NCI-H2227 (cell line): ENCODE results near the gene MALL.
A peak's percentile ranks its signal among the peaks of the same experiment; 100 is the strongest.
"Not testable (repeated sequence)": the region's sequence is repeated elsewhere in the genome, so short reads cannot be mapped to it uniquely, and the experiment has no call there.

Experiments used
- DNase-seq: peaks from one replicate; lab custom pipeline; 2025; ENCODE audit not compliant: unreplicated experiment; lab: John Stamatoyannopoulos, UW

Gene MALL

DNA sequence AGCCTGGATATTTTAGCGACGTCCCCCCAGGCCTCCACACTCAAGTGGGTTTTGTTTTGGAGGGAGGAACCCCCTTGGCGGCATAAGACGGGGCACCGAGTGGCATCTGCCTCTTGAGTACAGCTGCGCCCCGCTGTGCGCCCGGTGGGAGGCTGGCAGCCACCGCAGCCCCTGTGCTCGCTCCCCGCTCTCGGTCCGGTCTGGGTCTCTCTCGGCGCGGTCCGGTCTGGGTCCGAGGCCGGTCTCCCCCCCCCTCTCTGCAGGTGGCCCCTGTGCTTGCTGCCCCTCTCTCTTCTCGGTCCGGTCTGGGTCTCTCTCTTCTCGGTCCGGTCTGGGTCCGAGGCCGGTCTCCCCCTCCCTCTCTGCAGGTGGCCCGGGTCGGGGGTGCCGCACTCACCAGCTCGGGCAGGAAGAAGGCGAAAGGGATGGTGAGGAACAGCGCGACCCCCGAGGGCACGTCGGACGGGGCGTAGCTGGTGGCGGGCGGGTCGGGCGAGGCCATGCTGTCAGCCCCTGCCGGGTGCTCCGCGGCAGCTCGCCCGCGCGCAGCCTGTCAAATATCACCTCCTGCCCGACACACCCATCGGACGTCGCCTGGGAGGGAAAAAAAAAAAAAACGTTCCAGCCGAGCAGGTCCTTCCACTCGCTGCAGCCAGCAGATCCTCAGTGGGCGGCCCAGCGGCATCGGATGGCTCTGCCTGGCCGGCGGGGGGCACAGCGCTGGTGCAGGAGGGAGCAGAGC lies at the start of gene MALL:
Gene MALL (minus strand): TSS at position 532 of the 742 bp plus-strand sequence. CDS start 30 bp downstream, at position 502.
- DNase-seq, result peak; percentile 54

DNA sequence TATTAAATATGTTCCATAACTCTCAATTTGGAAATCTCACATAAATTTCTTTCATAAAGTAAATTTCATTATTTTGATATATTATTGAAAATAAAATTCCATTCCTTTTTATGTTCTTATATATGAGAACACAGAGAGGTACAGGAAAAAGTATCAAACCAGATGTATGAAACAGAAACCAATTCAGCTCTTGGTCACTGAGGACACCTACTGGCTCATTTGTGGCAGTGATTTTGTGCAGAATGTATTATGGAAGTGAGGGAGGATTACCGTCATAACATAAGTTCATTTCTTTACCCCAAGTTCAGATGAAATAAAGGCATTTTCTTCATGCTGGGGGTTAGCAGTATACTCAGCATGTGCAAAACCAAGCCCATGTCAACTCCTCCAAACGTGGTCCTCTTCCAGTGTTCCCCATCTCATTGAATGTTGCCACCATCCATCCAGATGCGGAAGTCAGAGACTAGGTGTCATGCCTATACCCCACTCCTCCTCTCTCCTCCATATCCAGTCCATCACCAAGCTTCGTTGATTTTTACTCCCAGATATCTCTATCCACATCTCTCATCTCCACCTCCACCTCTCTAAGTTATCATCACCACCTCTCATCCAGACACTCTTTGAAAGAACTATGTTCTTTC lies 41.7 kb upstream of the MALL start:
- DNase-seq, result peak; percentile 53

DNA sequence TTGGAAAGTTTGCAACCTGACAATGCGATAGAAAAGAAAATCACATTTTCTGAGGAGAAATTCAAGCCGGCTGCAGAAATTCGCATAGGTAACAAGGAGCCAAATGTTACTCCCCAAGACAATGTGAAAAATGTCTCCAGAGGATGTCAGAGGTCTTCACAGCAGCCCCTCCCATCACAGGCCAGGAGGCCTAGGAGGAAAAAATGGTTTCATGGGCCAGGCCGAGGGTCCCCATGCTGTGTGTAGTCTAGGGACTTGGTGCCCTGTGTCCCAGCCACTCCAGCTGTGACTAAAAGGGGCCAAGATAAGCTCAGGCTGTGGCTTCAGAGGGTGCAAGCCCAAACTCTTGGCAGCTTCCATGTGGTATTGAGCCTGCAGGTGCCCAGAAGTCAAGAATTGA lies 39.2 kb upstream of the MALL start:
- DNase-seq, result not testable (repeated sequence)

DNA sequence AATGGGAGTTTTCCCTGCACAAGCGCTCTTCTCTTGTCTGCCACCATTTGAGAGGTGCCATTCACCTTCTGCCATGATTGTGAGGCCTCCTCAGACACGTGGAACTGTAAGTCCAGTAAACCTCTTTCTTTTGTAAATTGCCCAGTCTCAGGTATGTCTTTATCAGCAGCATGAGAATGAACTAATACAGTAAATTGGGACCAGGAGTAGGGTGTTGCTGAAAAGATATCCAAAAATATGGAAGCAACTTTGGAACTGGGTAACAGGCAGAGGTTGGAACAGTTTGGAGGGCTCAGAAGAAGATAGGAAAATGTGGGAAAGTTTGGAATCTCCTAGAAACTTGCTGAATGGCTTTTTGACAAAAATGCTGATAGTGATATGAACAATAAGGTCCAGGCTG lies 38.6 kb upstream of the MALL start:
- DNase-seq, result not testable (repeated sequence)

DNA sequence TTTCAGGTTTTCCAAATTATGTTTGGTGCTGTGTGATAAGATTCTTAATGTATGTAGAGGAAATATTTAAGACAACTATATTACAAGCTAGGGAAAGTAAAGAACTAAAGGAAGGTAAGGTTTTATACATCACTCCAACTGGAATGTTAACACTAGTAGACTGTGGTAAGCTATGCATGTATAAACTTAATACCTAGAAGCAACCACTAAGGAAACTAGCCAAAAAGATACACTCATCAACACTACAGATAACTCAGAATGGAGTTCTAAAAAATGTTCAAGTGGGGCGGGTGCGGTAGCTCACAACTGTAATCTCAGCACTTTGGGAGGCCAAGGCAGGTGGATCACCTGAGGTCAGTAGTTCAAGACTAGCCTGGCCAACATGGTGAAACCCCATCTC lies 37.8 kb upstream of the MALL start:
- no peak for DNase-seq

DNA sequence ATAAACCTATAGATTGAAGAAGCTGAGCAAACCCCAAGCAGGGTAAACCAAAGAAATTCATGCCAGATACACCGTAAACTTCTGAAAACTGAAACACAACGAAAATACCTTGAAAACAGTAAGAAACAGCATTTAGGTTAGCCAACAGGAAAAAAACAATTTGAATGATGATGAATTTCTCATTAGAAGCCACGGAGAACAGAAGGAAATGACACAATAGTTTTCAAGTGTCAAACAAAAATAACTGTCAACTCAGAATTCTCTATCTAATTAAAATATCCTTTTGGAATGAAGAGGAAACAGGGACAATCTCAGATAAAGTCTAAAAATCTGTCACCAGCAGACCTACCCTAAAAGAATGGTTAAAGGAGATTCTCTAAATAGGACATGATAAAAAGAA lies 37.3 kb upstream of the MALL start:
- DNase-seq, result no peak

DNA sequence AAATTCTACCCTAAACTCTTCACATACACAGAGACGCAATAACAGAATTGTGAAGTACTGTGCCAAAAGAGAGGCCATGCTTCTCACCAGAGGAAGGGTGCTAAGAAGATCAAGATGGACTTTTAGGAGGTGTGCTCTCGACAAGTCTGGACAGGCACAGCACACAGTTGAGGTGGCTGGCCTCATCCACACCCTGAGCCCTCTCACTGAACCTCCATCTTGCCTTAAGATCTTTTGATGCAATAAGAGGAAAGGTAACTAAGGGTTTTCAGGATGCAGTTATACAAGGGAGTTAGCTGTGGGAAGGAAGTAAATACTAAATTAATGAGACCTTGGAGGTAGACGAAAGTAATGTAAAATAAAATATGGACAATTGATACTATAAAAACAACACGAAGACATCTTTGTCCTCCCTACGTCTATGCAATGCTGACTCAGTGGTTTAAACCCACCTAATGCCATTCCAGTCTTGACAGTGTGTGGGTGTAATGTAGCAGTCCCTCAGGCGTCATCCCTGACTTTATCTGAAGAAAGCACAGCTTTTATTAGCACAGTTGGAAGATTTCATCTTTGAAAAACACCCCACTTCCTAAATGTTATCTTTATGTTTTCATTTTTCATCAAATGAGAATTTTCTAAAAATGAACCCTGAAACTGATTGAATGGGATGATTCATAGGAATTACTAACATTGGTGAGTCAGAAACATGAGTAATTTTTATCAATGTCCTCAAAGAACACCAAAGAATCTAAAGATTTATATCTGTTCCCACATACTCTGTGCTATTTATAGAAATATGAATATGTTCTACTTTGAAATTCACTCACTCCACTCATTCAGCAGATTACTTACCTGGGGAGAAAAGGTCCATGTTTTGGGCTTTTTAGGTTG lies 34.0 kb upstream of the MALL start:
- no peak for DNase-seq

DNA sequence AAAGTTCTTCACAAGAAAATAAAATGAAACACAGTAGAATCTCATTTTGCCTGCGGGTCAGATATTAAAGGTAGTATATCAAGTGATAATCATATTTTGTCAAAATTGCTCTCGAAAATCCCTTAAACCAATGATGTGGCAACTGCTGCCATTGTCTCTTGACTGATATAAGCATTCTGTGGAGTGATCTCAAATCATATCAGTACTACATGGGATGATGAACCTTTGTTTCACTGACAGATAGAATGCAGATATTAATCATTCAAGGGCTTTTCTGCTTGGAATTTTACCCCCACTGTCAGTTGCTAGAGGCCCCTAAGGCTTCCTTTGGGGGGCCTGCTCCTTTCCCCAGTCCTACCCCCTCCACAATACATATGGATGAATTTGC lies 31.3 kb upstream of the MALL start:
- DNase-seq, result no peak

DNA sequence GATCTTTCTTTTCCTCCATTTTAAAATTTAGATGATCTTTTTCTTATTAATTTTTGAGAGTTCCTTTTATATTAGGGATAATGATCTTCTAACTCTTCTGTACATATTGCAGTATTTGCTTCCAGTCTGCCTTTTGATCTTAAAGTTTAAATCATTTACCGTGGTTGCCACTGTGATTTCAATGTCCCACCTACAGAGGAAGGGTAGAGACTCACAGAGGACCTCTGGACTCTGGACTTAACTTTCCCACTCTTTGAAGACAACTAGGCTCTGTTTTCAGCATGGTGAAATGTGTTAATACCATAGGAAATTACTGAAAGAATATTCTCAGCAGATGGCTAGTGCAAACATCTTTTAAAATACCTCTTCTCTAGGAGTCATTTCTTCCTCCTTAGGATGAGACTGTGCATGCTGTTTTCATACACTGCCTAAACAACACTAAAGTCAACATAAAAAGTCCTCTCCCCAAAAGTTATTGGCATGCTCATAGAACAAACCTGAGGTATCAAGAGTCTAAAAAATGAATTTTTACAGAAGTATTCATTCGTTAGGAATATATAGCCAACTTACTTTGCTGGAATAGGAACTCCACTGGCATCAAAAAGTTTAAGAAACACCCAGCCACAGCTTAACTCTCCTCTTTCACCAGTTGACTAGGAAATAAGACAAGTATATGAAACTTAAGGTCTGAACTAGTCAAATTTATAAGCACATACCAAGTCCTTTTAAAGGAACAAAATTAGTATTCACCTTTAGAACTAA lies 30.7 kb upstream of the MALL start:
- no peak for DNase-seq

DNA sequence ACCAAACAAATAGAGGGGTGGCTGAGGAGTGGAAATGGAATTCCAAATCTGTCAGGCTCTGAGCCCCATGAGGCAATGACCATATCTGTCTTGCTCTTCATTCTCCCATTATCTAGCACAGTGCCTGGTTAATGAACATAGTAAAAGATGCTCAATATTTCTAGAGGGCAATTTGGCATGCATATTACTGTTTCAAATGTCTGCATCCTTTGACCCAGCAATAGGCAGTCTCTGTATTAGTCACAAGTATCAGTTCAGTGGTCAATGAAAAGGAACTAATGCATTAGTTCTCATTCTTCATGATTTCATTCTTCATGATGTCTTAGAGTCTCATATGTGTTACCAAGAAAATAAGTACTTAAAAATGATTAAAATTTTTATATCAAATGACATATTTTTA lies 28.4 kb upstream of the MALL start:
- no peak for DNase-seq

DNA sequence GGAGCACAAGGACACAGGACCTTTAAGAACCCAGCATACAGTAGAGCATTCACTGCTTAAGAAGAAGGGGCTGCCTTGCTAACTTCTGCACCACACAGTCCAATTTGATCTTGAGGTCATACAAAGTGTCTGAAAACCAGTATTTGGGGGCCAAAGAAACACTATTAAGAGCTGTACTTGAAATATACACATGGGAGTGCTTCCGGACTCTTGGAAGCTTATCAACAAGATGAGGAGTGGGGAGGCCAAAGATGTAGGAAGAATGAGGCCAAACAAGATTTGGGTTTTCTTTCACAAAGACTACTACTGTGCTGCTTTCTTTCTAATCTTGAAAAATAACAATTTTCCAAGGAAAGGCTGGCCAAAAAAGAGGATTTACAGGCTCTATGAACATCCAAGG lies 24.8 kb upstream of the MALL start:
- no peak for DNase-seq

DNA sequence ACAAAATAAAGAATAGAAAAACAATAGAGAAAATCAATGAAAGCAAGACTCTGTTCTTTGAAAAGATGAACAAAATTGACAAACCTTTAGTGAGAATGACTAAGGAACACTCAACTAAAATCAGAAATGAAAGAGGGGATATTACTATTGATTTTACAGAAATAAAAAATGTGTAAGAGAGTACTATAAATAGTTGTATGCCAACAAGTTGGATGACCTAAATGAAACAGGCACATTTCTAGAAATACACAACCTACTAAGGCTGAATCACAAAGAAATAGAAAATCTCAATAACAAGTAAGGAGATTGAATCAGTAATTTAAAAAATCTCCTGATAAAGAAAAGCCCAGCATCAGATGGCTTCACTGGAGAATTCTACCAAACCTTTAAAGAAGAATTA lies 18.4 kb upstream of the MALL start:
- DNase-seq, result no peak

DNA sequence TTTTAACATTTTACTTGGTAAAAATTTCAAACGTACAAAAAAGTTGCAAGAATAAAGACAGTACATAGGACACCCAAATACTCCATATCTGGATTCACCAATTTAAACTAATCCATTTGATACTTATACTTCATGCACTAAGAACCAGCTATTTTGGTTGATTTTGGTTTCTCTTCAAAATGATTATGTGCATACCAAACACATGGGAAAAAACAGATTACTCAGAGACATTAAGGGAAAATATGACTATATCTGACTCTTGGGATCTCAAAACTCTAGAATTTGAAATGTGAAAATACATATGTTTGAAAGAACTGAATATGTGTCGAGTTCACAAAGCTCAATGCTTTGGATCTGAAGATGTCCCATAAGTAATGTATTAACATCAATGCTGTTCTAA lies 15.5 kb upstream of the MALL start:
- DNase-seq, result no peak

DNA sequence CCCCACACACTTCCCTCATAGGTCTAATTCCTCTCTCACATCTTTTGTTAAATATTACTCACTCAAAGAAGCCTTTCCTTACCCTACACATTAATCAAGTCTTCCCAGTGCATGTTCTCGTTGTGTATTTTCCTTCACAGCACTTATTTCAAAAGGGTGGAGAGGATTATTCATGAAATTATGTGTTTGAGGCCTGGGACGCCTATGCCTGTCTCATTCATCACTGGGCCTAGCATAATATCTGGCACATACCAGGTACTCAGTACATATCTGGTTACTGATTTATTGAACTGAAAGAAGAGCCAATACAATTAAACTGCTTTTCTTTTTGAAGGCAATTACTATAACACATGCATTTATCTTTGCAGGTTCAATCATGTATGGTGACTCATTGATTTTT lies 15.1 kb upstream of the MALL start:
- no peak for DNase-seq

DNA sequence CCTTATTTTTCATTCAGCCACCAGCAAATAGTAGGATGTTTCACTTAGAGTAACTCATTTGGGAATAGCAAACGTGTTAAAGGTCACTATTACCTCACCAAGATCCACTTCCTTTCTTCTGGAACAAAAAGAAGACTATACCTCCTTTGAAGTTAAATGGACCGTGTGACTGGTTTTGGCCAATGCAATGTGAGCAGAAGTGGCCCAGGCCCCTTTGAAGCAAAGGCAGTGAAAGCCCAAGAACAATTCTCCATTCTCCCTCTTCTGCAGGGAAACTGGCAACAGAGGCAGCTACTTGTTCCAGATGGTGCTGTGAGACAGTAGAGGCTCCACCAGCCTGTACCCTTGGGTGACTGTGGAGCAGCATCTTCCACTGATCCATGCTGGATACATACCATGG lies 11.3 kb upstream of the MALL start:
- DNase-seq, result no peak

DNA sequence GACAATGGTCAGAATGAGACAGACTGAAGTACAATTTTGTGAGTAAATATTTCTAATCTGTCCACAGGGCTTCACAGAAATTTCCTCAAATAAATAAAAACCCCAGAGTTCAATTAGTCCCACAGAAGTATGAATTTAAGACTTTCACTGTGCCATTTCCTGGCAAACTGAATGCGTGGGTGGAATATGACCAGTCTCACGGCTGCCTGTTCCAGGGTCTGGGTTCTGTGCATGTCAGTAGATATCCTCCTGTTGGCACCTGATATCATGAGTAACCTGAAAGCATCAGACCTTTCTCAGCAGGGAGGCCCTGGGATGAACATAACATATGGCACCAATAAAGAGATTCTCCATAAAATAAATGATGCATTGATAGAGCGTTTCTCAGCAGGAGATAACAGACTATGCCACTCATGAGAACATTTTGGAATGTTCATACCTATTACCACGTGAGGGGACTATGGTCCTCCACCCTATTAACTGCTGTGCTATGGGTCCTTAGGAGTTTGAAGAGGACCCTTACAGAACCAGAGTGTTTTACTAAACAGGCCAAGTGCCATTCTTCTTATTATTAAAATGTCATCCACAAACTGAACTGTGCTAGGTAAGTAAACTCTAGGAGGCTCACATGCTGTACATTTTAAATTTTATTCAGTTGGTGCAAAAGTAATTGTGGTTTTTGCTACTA lies 10.6 kb upstream of the MALL start:
- no peak for DNase-seq

DNA sequence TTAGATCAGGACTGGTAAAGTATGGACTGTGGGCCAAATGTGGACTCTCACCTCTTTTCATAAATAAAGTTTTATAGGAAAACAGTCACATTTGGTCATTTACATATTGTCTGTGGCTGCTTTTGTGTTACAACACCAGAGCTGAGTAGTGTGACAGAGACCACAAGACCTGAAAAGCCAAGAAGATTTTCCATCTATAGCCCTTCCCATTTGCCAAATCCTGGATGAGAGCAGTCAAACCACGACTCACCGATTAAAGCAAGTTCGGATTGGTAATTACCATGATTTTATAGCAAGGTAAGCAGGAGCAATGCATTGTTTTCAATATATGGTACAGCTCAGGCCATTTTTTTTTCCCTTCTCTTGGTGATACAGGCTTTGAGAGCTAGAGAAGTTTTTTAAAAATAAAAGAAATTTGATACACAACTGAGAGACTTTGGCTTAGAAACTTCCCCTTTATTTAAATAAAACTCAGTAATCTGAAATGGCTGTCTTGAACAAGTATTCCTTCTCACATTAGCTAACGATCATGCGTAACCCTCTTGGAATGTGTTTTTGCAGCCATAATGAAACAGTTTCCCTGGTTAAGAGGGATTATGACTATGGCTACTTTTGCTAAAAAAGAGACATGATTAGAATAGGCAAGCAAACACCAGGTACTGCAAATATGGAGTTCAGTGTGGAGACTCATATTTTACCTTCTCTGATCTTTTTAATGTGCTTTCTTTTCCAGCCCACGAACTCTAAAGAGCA lies 9.5 kb upstream of the MALL start:
- DNase-seq, result no peak

DNA sequence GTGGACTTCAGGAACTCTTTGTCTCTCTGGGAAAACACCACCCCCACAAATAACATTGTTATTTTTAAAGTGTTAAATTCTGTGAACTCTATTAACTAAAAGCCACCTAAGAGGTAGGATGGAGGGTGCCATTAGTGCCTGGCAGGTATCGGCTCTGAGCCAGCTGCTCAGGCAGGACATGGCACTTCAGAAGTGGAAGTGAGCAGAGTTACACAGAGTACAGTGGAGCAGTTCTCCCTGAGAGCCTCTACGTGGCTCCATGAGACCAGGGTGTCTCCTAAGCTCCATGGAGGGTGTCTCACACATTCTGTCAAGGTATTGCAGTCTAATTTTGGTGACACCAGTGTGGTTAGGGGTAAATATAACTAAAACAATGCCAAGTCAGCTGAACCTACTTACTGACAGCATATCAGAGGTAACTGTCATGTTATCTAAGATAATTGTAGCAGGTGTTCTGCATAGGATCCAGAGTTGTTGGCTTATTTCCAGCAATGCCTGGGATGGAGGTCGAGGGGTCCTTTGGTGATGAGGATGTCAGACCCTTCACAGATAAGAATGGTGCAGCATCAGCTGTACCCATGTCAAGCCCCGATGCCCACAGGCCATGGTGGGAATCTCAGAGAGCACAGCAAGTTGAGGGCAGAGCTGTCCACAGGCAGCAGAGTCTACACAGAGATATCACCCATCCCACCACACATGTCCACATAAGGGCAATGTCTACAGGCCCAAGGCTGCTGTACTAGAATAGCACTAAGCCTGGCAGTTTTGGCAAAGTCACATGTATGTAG lies 8.6 kb upstream of the MALL start:
- DNase-seq, result no peak

DNA sequence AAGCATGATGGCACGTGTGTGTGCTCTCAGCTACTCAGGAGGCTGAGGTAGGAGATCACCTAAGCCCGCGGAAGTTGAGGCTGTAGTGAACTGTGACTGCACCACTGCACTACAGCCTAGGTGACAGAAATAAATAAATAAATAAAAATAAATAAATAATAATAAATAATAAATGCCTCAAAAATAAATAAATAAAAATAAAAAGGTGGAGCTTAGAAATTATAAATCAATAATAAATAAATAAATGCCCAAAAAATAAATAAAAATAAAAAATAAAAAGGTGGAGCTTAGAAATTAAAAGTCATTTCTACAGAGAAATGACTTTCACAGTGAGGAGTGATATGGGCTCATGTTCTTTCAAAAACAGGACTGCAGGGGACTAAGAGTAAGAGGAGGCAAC lies 6.0 kb upstream of the MALL start:
- DNase-seq, result no peak
